Endothelial cell of umbilical vein (primary cell): ENCODE results near the gene TARS1. TPM values are rescaled to one million over a fixed set of nuclear protein-coding genes. Genes with fewer than 3 reads are reported as not detected.

ENCODE experiments used
- BruUV-seq: library from RNA; stranded (reverse); fragments of 400-500 nt; replicated peaks from 2 replicates; lab custom pipeline; 2021; lab: Mats Ljungman, UMichigan
- CTCF ChIA-PET: fragments of 300-600, 350-600 bp; sonication (Branson Sonifier 250); formaldehyde crosslinking; loops from one replicate; lab custom pipeline; 2021; ENCODE audit warnings: antibody characterized with exemption, inconsistent platforms; lab: Charles Lee
- POLR2A ChIA-PET: fragments of 300-600, 350-600 bp; sonication (Branson Sonifier 250); formaldehyde crosslinking; loops from one replicate; lab custom pipeline; 2021; ENCODE audit warnings: antibody characterized with exemption, inconsistent platforms; lab: Charles Lee
- DNase-seq: peaks from one replicate; pipeline ENCODE4 v3.0.0-alpha.2; 2011; ENCODE audit warnings: low read depth, low spot score
- FAIRE-seq: peaks from 2 replicates; lab custom pipeline; 2011; peaks lifted over from hg19 to GRCh38; lab: Jason Lieb, UNC
- H2AFZ ChIP-seq: 2 replicates; pipeline ENCODE4 v1.6.0; 2012; ENCODE audit warnings: low read depth, low read length, control low read depth, inconsistent platforms
- H3K27ac ChIP-seq: 2 replicates; pipeline ENCODE4 v1.5.1; 2011; ENCODE audit warnings: low read depth, mild to moderate bottlenecking, control low read depth, low read length, moderate library complexity; ENCODE audit not compliant: insufficient read depth
- H3K27me3 ChIP-seq, 2 experiments: 2 replicates each; pipeline versions ENCODE4 v1.6.0 to v1.6.1; 2011; ENCODE audit warnings: low read length in 2 of 2, mixed read lengths in 1 of 2; ENCODE audit not compliant: control insufficient read depth in 2 of 2, insufficient read depth in 2 of 2
- H3K36me3 ChIP-seq, 2 experiments: 2 replicates in 1 of 2; 3 replicates in 1 of 2; pipeline ENCODE4 v1.5.1; 2011; ENCODE audit warnings: low read length in 2 of 2, mild to moderate bottlenecking in 1 of 2, moderate library complexity in 1 of 2; ENCODE audit not compliant: control insufficient read depth in 2 of 2, insufficient read depth in 2 of 2; ENCODE audit errors: extremely low read depth in 1 of 2
- H3K4me1 ChIP-seq: 3 replicates; pipeline ENCODE4 v1.5.1; 2011; ENCODE audit warnings: mild to moderate bottlenecking, low read length; ENCODE audit not compliant: control insufficient read depth, insufficient read depth; ENCODE audit errors: extremely low read depth
- H3K4me2 ChIP-seq: 2 replicates; pipeline ENCODE4 v1.6.1; 2011; ENCODE audit warnings: low read length, control low read depth, mixed read lengths; ENCODE audit not compliant: insufficient read depth
- H3K4me3 ChIP-seq, 3 experiments: fragments of 200-600 bp in 1 of 3; sonication (generic), shearing (Covaris generic) in 1 of 3; replicated peaks in 1 of 3; 2 replicates each; pipeline ENCODE4 v1.5.1; 2011 to 2016; ENCODE audit warnings: control low read depth in 3 of 3, low read length in 3 of 3, mild to moderate bottlenecking in 2 of 3, inconsistent platforms in 1 of 3, low read depth in 1 of 3, moderate library complexity in 1 of 3; ENCODE audit not compliant: insufficient read depth in 1 of 3
- H3K79me2 ChIP-seq: 2 replicates; pipeline ENCODE4 v1.6.0; 2012; ENCODE audit warnings: low read length, inconsistent platforms; ENCODE audit not compliant: control insufficient read depth, insufficient read depth
- H3K9ac ChIP-seq: replicated peaks from 2 replicates; pipeline ENCODE3; 2011; ENCODE audit warnings: low read length, control low read depth; ENCODE audit not compliant: insufficient read depth; ENCODE audit errors: extremely low read depth
- H3K9me1 ChIP-seq: replicated peaks from 3 replicates; pipeline ENCODE4 v1.6.0; 2011; ENCODE audit warnings: mild to moderate bottlenecking, low read length; ENCODE audit not compliant: control insufficient read depth, insufficient read depth; ENCODE audit errors: extremely low read depth
- H3K9me3 ChIP-seq: replicated peaks from 2 replicates; pipeline ENCODE4 v1.5.1; 2012; ENCODE audit warnings: low read length, inconsistent platforms; ENCODE audit not compliant: control insufficient read depth, insufficient read depth
- H4K20me1 ChIP-seq: replicated peaks from 2 replicates; pipeline ENCODE3; 2011; ENCODE audit warnings: mild to moderate bottlenecking, low read length; ENCODE audit not compliant: control insufficient read depth, insufficient read depth; ENCODE audit errors: extremely low read depth
- EZH2 ChIP-seq: IDR thresholded peaks from 2 replicates; pipeline ENCODE4 v1.6.1; 2012; ENCODE audit warnings: borderline replicate concordance, low read depth, mild to moderate bottlenecking, moderate library complexity, low read length, inconsistent platforms; ENCODE audit not compliant: severe bottlenecking
- FOS ChIP-seq: IDR thresholded peaks from 2 replicates; pipeline ENCODE4 v1.6.1; 2011; ENCODE audit warnings: mild to moderate bottlenecking, low read length, moderate library complexity, borderline replicate concordance; ENCODE audit not compliant: insufficient read depth
- GATA2 ChIP-seq: IDR thresholded peaks from 2 replicates; pipeline ENCODE4 v1.7.0; 2011; ENCODE audit warnings: low read depth, mild to moderate bottlenecking, moderate library complexity, mixed read lengths, low read length; ENCODE audit not compliant: insufficient read length, insufficient read depth
- JUN ChIP-seq: IDR thresholded peaks from 2 replicates; pipeline ENCODE4 v1.6.1; 2011; ENCODE audit warnings: borderline replicate concordance, low read depth; ENCODE audit not compliant: insufficient read length, insufficient read depth
- MYC ChIP-seq: IDR thresholded peaks from one replicate; pipeline ENCODE4 v1.6.1; 2011; ENCODE audit warnings: mild to moderate bottlenecking, low read depth, low read length
- POLR2A ChIP-seq: IDR thresholded peaks from 2 replicates; pipeline ENCODE4 v1.6.1; 2012; ENCODE audit warnings: low read depth, mild to moderate bottlenecking, control low read depth, low read length
- POLR2AphosphoS5 ChIP-seq: IDR thresholded peaks from 2 replicates; pipeline ENCODE4 v1.6.1; 2012; ENCODE audit warnings: low read depth, mild to moderate bottlenecking, control low read depth, low read length, moderate library complexity; ENCODE audit not compliant: insufficient read depth
- dilution Hi-C: fragments of 300-500 bp; cut with MboI; formaldehyde crosslinking; loops from one replicate; pipeline ENCODE4 v1.15.0; 2019; ENCODE audit warnings: low sequenced_read_pairs; ENCODE audit not compliant: extremely low pct_ligation_motif_present
- intact Hi-C: fragments of 100-400 bp; cut with micrococcal nuclease; formaldehyde crosslinking; loops from one replicate; pipeline ENCODE4 v1.10.0; 2022
- polyA plus RNA-seq, 4 experiments: library from polyadenylated mRNA; depleted of rRNA in 3 of 4; stranded (reverse) in 3 of 4; unstranded in 1 of 4; fragments of >200 nt; gene quantifications; 2 replicates each; pipeline versions ENCODE4 v1.2.1 to v1.2.3, GENCODE V29; 2011 to 2012; ENCODE audit warnings: missing spikeins in 1 of 4
- total RNA-seq: library from RNA; stranded (reverse); gene quantifications from 2 replicates; pipeline ENCODE4 v1.2.3, GENCODE V29; 2021
- TF ChIP-seq, protein P1 (sequence below), 2 donors: IDR thresholded peaks; 1 replicate in 1 of 2; 2 replicates in 1 of 2; pipeline ENCODE4 v1.5.1; 2011; ENCODE audit warnings: low read length in 2 of 2, mild to moderate bottlenecking in 2 of 2, moderate library complexity in 2 of 2, control low read depth in 1 of 2, inconsistent platforms in 1 of 2, low read depth in 1 of 2; ENCODE audit not compliant: insufficient read depth in 1 of 2; ENCODE audit errors: extremely low read depth in 1 of 2
- TF ChIP-seq, protein P2 (sequence below): IDR thresholded peaks from 2 replicates; pipeline ENCODE4 v1.6.1; 2011; ENCODE audit not compliant: insufficient read depth, insufficient read length

TARS1 gene
- total and polyA plus RNA-seq, 2 donors (not counting 3 experiments of a cell fraction or from before 2014, with no cell fraction given): 39.1 to 175 TPM

DNA sequence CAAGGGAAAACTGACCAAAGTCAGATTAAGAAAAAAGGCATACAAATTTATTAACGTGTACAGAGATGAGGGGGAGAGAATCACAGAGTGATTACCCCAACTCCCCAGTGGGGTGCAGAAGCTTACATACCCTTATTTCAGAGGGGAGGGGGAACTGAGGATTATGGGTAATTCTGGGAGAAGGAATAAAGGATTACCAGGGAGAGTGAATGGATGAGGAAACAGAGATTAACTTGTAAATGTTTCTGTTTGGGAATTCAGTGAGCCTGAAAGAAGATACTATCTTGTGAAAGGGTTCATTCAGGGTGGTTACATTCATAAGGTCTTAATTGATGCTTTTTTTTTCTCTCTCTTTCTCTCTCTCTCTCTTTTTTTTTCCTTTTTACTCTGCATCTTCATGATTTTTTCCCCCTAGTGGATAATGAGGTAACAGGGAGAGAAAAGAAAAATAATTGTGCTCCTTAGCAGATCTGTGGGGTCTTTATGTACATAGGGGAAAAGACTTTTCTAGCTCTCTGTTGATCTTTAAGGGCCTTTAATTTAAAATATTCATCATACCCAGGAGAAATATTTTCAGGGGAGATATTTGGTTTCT, 49.4 kb downstream of the TARS1 start:
- no peaks in the 10 kb centered on the region for H3K9me1 ChIP-seq
- H3K4me2 ChIP-seq: no peak overlapping the region
- H2AFZ ChIP-seq: no peak overlapping the region
- FAIRE-seq (no peak), DNase-seq (no peak)
- dilution Hi-C loops: no loop called here
- peaks cover 2% of the 10 kb centered on the region for H3K4me1 ChIP-seq
- no peak overlapping the region for H3K4me3 ChIP-seq
- H3K27me3 ChIP-seq: peaks cover 0 to 3% of the 10 kb centered on the region in 2 experiments
- H3K27ac ChIP-seq: no peak overlapping the region
- H3K9me3 ChIP-seq: no peaks in the 10 kb centered on the region
- TF ChIP-seq EZH2: no peak
- TF ChIP-seq POLR2AphosphoS5: no peak
- TF ChIP-seq, protein P1, sequence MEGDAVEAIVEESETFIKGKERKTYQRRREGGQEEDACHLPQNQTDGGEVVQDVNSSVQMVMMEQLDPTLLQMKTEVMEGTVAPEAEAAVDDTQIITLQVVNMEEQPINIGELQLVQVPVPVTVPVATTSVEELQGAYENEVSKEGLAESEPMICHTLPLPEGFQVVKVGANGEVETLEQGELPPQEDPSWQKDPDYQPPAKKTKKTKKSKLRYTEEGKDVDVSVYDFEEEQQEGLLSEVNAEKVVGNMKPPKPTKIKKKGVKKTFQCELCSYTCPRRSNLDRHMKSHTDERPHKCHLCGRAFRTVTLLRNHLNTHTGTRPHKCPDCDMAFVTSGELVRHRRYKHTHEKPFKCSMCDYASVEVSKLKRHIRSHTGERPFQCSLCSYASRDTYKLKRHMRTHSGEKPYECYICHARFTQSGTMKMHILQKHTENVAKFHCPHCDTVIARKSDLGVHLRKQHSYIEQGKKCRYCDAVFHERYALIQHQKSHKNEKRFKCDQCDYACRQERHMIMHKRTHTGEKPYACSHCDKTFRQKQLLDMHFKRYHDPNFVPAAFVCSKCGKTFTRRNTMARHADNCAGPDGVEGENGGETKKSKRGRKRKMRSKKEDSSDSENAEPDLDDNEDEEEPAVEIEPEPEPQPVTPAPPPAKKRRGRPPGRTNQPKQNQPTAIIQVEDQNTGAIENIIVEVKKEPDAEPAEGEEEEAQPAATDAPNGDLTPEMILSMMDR (IDR thresholded peaks at IDR 0.05; ENCODE audit: extremely low read depth in 1 of 2, insufficient read depth in 1 of 2, low read depth in 1 of 2, low read length in 2 of 2): no peak
- TF ChIP-seq POLR2A: no peak
- TF ChIP-seq JUN: no peak
- H3K79me2 ChIP-seq: no peaks in the 10 kb centered on the region
- H3K36me3 ChIP-seq: no peaks in the 10 kb centered on the region
- ChIA-PET POLR2A (no interaction called here), CTCF (interaction anchor here (2.1 kb wide), 1 partner anchor 445 kb away, joined by 11 read pairs; no protein-coding TSS in a partner anchor)
- intact Hi-C loops: no loop called here
- no peaks in the 10 kb centered on the region for H4K20me1 ChIP-seq
- no peak overlapping the region for H3K9ac ChIP-seq
- BruUV-seq: no TSS peak

DNA sequence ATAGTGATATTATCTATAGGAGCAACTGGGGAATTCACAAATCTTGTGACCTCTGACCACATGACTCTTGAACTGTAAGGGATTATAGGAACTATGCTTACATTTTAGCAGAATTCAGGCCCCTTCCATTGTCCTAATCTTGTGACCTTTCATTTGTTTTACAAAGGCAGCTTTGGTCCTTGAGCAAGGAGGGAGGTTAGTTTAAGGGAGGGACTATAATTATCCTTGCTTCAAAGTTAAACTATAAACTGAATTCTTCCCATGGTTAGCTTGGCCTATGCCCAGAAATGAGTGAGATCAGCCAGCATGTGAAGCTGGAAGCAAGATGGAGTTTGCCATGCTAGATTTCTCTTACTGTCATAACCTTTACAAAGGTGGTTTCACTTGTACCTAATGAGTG, 51.2 kb downstream of the TARS1 start:
- Histone ChIP-seq H2AFZ (no peak overlapping the region), H3K9ac (no peak overlapping the region), H3K27me3 (peaks cover 0 to 3% of the 10 kb centered on the region in 2 experiments), H3K4me2 (no peak overlapping the region), H3K9me1 (no peaks in the 10 kb centered on the region), H3K36me3 (no peaks in the 10 kb centered on the region), H3K4me3 (no peak overlapping the region), H3K9me3 (no peaks in the 10 kb centered on the region), H3K79me2 (no peaks in the 10 kb centered on the region), H3K4me1 (peaks cover 2% of the 10 kb centered on the region), H4K20me1 (no peaks in the 10 kb centered on the region), H3K27ac (no peak overlapping the region)
- intact Hi-C loops (no loop called here), dilution Hi-C loops (no loop called here)
- ChIA-PET POLR2A (no interaction called here), CTCF (interaction anchor here (2.1 kb wide), 1 partner anchor 443 kb away, joined by 11 read pairs; no protein-coding TSS in a partner anchor)
- no TSS peak for BruUV-seq
- DNase-seq: no peak
- TF ChIP-seq FOS (no peak), POLR2AphosphoS5 (no peak), EZH2 (no peak), JUN (no peak), POLR2A (no peak), GATA2 (no peak), MYC (no peak)
- TF ChIP-seq, protein P1 (IDR thresholded peaks at IDR 0.05; ENCODE audit: extremely low read depth in 1 of 2, insufficient read depth in 1 of 2, low read depth in 1 of 2, low read length in 2 of 2): no peak
- TF ChIP-seq, protein P2, sequence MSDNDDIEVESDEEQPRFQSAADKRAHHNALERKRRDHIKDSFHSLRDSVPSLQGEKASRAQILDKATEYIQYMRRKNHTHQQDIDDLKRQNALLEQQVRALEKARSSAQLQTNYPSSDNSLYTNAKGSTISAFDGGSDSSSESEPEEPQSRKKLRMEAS: no peak
- no peak for FAIRE-seq
